NCI-H146 (cell line): ENCODE measurements around the gene AP2B1.
"Not testable (repeated sequence)": the region's sequence is repeated elsewhere in the genome, so short reads cannot be mapped to it uniquely, and the experiment has no call there.

Source experiments
- DNase-seq: peaks from one replicate; lab custom pipeline; 2025; lab: John Stamatoyannopoulos, UW

Gene AP2B1

DNA sequence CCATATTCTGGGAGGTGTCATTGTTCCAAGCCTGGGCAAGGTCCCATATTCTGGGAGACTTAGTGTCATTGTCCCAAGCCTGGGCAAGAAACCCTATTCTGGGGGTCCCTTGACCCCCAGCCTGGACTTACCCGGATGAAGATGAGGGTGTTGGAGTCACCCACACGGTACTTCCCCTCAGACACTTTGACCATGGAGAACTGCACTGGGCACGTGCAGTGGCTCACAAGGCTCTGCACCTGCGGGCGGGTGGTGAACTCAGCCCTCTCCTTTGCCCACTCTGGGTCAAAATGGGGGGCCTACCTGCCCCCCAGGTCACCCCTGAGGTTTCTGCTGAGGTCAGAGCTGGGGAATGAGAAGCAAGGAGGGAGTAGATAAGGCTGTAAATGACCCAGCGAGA lies 161.9 kb downstream of the AP2B1 start:
- DNase-seq = no peak

DNA sequence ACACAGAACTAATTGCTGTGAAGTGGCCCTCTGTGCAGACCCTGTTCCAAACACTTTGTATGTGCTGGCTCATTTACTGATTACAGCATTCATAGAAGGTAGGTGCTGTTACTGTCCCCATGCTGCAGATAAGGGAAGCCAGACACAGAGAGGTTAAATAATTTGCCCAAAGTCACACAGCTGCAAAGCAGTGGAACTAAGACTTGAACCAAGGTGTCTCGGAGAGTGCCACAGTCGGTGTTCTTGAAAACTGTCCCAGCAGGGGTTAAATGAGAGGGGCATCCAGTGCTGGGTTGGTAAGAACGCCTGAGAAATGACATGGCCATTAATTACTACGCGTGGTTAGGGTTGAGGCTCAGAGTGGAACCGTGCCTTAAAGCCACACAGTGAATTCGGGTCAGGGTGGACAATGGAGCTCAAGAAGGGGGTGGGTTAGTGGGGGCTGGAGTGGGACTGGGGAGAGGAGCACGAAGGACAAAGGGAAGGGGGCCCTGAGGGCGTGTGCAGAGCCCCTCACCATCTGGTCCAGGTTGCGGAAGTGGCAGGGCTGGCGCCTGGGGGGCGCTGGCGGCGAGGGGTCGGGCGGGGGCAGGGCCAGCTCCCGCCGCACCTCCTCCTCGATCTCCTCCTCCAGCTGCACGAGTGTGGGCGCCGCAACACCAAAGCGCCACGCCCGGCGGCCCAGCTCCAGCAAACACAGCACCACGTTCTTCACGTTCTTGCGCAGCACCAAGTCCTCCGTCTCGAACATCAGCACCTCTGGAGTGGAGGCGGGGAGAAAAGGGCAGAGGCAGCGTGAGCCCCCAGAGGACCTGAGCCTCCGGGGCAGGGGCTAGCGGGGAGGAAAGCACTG lies 162.7 kb downstream of the AP2B1 start:
- DNase-seq = peak; percentile 22

DNA sequence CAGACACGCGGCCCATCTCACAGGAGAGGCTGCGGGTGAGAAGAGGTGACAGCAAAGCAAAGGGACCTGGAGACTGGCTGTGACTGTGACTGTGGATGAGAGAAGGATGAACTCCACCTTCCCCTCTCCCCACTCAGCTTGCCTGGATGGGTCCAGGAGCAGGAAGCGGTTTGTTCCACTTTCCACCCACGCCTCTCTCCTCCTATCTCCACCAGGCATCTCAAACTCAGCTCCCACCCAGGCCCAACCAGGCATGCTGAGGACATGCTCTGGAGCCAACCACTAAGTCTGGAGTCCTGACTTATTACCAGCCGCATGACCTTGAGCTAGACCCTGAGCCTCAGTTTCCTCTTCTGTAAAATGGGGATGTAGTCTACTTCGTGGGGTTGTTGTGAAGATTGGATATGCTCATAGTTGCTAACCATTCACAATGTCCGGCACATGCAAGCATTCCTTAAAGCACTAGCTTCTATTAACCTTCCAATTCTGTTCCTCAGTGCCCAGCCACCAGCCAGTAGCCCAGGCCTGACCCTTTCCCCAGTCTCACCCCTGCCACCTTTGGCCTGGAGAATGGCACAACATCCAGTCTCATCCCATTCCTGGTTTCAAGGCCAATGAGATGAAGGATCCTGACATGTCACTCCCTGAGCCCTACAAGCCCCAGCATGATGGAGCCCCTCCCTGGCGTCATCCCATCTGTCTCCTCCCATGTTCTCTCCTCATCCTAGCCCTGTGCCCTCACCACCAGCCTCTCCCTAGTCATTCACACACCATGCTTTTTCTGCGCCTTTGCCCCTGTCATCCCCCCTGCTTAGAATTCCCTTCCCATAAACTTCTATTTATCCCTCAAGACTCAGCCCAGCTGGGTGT lies 163.6 kb downstream of the AP2B1 start:
- no peak for DNase-seq

DNA sequence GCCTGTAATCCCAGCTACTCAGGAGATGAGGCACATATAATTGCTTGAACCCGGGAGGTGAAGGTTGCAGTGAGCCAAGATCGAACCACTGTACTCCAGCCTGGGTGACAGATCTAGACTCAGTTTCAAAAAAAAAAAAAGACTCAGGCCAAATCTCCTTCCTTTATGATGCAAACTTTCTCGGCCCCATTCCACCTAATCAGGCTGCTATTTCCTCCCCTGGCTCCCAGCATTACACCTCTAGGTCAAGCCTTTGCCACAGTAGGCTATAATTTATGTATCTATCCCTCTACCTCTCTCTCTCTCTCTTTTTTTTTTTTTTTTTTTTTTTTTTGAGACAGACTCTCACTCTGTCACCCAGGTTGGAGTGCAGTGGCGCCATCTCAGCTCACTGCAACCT lies 164.4 kb downstream of the AP2B1 start:
- not testable (repeated sequence) for DNase-seq

DNA sequence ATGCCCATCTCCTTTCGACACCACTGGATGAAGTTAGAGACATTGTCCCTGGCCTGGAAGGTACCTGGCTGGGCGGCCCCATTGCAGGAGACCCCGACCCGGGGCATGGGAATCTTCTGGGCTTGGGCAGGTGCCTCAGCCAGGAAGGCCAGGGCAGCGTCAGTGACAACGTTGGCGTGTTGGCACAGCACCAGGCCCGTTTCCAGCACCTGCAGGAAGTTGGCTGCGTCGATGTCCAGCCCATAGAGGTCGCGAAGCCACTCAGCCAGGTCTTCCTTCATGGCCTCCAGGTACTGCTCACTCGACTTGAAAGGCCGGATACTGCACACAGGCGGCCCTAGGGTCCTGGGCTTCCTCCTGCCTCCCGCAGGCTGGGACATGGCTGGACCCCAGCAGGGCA lies 165.3 kb downstream of the AP2B1 start:
- peak; percentile 28 for DNase-seq

DNA sequence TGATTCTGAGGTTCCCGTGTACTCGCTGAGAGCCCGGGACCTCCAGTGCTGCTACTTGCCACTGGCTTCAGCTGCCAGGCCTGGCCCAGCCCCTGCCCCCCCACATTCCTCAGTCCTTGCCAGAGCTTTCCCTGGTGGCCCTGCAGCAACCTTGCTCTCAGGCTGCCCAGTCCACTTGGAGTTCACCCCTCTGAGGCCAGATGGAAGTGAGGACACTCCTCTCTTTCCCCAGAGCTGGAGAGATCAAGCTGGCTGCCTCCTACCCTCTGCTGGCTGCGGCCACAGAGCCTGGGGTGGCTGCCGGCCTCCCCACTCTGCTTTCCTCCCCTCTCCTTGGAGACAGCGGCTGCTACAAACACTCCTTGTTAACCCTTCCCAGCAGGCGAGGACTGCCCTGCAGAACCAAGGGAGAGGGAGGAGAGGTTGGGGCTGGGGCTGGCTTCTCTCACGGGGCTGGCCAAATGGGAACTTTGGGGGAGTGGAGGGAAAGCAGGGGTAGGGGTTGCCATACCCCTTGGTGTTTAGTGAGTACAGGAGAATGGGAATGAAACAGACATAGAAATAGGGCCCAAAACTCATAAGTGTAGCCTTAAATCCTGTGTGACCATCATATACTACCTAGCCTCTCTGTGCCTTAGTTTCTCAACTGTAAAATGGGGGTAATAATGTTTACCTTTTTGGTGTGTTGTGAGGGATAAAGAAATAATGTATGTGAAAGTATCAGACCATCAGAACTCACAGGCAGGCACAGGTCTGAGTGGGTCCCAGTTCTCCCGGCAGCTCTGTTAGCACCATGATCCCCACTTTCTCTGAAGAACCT lies 166.0 kb downstream of the AP2B1 start, which contains the start of gene GAS2L2:
Gene GAS2L2, minus strand, starts transcription at position 295 of the 820 bp plus-strand sequence. CDS start 389 bp downstream, outside the sequence.
- no peak for DNase-seq

DNA sequence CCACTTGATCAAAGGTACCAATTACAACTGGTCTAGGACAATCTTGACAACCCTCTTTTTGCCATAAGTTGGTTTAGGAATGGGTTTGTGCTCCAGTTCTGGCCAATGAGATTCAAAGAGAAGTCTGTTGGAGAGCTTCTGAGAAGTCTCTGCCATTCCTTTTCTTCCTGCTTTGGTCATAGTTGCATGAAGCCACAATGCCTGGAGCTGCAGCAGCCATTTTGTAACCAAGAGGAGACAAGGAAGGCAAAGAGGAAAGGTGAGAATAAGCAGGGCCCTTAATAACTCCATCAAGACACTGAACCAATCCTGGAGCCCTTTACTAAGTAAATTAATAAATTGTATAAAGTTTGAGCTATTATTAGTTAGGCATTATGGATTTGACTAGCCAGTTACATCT lies 170.1 kb downstream of the AP2B1 start:
- no peak for DNase-seq

DNA sequence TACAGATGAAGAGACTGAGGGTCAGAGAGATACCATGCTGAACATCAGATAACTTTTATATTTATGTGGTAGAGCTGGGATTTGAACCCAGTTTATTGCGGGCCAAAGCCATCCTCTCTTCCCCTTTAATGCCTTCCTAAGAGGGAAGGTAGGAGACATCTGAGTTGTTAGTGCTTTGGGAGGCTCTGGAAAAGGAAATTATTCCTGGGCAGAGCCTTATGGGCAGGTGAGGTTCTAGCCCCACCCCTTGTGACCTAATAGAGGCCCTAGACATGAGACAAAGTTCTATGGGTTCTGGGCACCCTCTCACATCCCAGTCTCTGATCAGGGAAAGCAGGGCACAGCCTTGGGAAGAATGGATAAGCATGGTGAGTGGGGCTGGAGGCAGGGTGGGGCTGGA lies 173.5 kb downstream of the AP2B1 start, which contains the start of gene C17orf50:
Gene C17orf50, plus strand, starts transcription at position 301 of the 400 bp plus-strand sequence. Its CDS starts 55 bp downstream, at position 356.
- DNase-seq = no peak

DNA sequence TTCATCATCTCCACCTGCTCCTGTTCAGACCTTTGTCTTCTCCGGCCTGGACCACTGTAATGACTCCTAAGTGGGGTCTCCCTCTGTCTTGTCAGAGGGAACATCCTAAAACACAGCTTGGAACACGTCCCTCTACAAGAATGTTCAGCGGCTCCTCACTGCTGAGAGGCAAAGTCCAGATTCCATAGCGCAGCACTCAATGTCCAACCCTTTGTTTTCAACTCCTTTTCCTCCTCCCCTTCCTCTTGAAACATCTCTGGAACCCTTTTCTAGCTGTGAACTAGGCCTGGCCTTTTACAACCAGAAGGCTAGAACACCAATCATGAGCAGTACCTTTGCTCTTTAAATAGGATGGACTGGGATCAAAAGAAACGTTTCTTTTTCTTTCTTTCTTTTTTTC lies 174.5 kb downstream of the AP2B1 start:
- DNase-seq = no peak

DNA sequence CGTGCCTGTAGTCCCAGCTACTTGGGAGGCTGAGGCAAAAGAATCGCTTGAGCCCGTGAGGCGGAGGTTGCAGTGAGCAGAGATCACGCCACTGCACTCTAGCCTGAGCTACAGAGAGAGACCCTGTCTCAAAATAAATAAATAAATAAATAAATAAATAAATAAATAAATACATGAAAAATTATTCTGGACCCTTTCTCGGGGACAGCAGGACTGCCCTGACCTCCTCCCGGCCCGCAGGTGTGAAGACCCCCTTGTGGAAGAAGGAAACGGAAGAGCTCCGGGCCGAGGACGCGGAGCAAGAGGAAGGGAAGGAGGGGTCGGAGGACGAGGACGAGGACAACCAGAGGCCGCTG lies 176.6 kb downstream of the AP2B1 start:
- no peak for DNase-seq

DNA sequence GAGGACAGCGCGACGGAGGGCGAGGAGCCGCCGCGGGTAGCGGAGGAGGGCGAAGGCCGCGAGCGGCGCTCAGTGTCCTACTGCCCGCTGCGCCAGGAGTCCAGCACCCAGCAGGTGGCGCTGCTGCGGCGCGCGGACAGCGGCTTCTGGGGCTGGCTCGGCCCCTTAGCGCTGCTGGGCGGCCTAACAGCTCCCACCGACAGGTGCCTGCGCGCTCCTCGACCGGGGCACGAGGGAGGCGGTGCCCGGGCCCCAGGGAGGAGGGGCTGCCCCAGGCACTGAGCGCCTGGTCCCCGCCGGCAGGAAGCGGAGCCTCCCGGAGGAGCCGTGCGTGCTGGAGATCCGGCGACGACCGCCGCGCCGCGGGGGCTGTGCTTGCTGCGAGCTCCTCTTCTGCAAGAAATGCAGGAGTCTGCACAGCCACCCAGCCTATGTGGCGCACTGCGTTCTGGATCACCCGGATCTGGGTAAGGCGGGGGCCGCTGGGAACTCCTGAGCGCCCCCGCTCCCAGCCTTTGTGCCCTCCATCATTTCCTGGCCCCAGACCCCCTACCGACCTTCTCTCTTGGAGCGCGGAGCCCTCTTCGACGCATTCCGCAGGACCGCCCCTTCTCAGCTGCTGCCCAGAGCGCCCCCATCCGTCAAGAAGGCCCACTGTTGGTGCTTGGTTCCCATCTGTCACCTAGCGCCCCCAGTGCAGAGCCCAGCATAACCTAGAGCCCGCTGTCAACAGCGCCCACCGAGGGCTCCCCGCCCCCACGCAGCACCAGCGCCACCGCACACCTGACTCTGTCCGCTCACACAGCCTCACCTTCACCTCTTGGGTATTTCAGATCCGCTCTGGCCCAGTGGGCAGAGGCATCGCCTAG lies 177.2 kb downstream of the AP2B1 start:
- peak; percentile 93 for DNase-seq

DNA sequence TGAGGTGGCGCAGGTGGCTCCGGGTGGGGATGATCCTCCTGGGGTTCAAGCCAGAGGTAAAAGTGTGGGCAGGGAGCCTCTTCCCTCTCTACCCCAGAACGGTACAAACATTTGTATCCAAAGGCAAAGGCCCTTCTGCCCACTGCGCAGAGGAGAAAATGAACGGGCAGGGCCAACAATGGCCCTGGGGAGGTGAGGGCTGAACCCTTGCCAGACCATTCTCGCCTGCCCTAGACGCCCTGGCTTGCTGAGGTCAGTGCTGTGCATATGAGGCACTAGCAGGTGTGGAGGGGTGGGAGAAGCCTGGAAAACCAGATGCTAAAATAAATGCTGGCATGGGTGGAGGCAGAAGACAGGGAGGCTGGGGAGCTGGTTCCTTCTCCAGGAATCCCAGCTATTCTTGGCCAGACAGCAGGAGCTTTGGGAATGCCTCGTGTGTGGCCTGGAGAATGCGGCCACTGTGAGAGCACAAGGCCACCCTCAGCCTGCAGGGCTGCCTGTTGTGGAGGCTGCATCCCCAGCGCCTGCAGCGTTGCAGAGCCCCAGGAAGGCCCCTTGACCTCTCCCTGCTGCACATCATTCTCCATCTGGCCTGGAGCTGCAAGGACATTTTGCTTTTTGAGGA lies 178.1 kb downstream of the AP2B1 start:
- DNase-seq = no peak

DNA sequence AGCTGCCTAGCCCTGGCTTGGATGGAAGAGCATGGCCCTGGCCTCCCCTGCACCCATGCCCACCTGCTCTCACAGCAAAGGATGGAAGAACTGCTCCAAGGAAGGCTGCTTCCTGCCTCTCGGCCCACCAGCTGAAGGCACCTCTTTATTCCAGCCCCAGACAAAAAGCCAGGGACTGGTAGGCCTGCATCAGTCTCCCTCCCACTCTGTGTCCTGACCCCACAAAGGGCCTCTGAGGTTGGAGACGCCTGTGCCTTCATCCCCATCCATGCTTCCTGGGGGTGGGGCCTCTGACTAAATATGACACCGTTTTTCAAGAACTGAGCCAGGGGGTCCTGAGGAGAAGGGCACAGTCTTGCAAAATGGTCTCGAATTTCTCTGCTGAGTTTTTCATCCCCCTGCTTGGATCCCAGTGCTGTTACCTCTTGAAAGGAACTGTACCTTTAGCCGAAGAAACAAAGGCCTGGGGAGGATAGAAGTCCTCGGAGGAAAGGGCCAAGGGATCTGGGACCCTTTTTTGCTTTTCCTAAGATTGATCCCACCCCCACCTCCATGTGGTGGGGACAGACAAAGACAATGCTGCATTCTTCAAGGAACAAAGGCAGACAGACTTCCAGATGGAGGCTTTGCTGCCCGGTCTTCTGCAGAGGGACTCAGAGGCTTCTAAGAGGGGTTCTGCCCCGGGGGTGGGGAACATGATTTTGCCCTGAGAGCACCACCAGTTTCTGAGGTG lies 178.8 kb downstream of the AP2B1 start:
- DNase-seq = no peak

DNA sequence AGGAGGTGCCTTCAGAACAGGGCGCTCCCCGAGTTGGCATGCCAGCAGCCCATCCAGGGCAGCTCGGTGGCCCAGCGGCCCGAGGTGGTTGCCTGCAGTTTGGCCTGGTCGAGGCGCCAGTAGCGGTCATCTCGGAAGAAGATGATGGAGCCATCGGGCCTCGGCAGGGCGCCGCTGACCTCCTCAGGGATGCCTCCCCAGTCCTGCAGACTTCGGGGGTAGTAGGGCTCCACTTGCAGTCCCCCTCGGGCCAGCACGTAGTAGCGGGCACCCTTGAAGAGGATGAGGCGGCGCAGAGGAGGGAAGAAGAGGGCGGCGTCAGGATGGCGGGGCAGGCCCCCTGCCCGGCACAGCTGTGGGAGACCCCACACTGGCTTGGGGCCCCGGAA lies 179.4 kb downstream of the AP2B1 start:
- DNase-seq = no peak

DNA sequence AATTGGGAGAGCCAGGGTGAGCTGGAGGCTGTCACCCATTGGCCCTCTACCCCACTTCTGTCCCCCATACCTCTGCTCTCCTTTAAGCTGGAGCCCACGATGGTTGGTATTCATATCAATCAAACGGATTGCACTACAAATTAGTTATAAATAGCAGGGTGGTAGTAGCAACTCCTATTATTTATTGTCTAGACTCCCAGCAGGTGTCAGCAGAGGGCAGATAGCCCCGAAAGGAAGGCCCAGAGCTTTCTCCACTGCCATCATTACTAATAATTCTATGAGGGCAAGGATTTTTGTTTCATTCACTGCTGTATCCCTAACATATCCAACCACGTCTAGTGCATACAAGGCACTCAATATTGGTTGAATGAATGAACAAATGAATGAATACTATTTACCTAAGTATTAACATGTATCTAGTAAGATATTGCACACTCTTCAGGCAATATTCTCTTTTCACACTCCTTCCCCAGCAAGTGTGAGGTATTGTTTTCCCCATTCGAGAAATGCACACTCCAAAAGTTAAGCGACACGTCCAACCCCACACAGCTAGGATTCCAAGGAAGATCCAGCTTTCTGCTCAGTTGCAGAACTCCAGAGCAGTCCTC lies 179.9 kb downstream of the AP2B1 start:
- peak; percentile 9 for DNase-seq

DNA sequence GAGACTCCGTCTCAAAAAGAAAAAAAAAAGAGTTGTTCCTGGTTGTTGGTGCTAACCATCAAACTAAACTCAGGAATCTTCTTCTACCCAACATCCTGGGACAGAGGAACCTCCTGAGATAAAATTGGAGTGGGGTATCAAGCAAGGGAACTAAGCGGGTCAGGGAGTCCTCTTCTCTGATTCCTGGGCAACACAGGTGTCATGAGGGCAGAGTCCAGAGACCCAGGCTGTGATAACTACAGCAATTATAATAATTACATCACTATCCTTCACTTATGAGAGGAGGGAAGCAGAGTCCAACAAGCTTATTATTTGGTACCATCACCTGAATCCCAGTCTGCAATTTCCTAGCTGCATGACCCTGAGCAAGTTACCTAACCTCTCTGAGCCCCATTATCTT lies 181.7 kb downstream of the AP2B1 start:
- DNase-seq = peak; percentile 43

DNA sequence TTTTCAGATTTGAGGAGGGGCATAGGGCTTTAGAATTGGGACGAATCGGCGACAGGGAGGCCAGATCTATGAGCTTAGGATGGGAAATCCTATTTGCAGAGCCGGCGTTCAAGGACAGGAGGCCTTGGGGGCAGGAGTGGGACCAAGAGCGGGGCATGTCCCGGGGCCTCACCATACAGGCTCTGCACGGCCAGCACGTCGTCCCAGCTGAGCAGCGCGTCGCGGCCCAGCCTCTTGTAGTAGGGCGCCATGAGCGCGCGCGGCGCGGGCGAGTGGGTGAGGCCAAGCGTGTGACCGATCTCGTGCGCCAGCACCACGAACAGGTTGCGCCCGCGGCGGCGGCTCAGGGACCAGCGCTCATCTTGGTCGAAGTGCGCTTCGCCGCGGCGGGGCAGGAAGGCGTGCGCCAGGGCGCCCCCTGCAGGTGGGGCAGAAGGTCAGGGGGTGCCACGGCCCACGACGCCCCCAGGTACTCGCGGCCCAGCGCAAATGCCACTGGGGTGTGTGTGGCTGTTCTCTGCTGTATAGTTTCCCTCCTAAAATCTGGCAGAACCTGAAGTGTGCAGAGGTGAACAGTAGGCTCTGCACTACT lies 182.9 kb downstream of the AP2B1 start:
- DNase-seq = no peak

DNA sequence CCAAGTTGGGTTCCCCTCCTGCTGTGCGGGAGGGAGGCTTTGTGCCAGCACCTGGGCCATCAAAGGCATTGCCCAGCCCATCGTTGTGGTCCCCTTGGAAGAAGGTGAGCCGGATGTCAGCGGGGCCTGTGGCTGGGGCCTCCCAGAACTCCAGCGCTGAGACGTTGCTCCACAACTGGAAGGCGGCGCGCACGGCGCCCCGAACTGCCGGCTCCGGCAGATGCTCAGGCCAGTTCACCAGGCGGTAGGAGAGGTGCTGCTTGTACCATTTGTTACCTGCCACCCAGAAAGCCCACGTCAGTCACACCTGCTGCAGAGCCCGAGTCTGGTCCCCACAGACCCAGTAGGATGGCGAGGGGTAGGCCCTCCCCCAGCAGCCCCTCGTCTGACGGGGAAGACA lies 186.0 kb downstream of the AP2B1 start:
- no peak for DNase-seq
